HG03196 (cell line): ENCODE measurements around the gene SMAGP.
"Not testable (repeated sequence)": the region's sequence is repeated elsewhere in the genome, so short reads cannot be mapped to it uniquely, and the experiment has no call there.

Source experiments
- ATAC-seq: cut with Tn5 transposase; IDR thresholded peaks from one replicate; pipeline ENCODE4 v1.9.1; 2021; ENCODE audit not compliant: unreplicated experiment

SMAGP gene, protein sequence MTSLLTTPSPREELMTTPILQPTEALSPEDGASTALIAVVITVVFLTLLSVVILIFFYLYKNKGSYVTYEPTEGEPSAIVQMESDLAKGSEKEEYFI

DNA sequence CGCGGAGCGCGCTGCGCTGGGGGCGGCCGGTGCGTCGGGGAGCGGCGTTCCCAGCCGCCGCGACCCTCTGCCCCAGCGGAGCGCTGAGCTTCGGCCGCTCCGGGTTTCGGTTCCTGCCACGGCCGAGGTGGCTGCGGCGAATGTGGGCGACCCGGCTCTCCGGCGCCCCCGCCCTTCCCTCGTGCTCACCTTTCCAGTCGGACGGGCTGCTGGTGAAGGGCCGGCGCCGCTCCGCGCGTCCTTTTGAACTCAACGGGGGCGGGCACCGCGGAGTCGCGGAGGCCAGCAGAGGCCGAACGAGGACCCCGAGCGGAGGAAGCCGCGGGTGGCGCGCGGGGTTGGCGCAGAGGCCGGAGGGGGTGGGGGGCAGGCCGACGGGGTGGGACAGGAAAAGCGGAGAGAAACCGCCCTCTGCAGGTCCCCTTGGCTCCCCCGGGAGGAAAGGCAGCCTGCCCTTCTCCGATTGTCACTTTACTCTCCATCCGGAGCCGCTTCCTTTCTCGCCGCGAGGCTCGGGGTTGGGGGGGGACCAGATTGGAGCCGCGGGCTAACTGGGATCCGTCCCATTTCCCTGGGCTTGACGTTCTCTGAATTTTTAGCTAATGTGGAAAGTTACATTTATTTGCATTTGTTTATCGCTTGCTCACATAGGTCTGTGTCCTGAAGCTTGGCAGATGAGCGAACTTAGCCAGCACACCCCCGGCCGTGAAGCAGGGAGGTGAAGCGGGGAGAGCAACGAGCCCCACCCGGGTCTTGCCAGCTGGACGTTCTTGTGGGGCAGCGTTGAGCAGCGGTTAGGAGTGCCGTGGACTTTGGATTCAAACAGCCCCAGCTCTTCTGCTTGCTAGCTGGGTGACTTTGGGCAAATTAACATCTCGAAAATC lies at the start of gene SMAGP:
Gene SMAGP, minus strand, starts transcription at position 349 of the 884 bp plus-strand sequence. CDS start 1,137 bp downstream, outside the sequence.
- no peak for ATAC-seq

DNA sequence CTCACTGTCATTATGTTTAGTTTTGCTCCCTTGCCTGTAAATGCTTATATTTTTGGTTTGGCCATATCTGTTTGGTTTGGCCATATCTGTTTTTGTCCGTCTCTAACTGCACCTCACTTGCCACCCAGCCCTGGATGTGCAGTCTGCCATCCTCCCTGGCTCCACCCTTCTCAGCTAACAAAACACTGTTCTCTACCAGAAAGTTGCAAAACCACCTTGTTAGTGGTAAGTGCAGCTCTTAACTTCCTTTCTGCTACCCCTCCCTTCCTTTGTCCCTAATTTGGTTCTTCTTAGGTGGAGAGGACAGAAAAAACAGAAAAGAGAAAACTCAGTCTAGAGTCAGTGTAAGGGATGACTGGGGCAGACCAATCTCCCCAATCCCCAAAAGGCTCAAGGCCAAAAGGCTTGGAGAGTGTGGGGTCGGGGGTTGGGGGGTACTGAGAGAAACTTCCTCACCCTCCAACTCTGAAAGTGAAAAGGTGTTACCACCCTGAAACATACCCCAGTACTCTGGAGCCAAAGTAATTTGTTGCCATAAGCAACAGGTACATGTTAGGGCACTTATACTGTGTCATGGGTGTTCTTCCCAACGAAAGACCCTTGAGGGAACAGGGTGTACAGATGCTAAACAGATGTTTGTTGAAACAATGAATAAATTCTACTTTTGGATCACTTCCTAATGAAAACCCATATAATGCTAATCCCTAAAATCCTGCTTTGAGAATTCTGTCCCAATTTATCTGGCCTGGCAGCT lies 48.8 kb upstream of the SMAGP start:
- ATAC-seq = no peak

DNA sequence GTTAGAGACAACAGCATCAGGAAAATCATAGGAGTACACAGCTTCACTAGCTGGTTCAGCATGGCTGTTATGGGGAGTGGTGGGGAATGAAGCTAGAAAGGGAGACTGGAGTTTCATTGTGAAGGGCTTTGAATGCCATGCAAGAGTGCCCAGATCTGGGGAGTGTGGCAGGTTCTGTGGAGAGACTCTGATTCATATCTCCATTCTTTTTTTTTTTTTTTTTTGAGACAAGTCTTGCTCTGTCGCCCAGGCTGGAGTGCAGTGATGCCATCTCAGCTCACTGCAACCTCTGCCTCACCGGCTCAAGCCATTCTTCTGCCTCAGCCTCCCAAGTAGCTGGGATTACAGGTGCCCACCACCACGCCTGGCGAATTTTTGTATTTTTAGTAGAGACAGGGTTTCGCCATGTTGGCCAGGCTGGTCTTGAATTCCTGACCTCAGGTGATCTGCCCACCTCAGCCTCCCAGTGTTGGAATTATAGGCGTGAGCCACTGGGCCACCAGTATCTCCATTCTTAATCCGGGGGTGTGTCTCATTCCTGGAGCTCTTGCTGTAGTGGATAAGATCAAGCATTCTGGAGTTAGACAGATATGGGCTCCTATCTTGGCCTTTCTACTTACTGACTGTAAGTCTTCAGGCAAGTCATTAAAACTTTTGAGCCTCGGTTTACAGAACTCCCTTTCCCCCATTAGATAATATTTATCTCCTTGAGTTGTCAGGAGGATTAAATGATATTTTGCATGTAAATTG lies 48.0 kb upstream of the SMAGP start:
- ATAC-seq = not testable (repeated sequence)

DNA sequence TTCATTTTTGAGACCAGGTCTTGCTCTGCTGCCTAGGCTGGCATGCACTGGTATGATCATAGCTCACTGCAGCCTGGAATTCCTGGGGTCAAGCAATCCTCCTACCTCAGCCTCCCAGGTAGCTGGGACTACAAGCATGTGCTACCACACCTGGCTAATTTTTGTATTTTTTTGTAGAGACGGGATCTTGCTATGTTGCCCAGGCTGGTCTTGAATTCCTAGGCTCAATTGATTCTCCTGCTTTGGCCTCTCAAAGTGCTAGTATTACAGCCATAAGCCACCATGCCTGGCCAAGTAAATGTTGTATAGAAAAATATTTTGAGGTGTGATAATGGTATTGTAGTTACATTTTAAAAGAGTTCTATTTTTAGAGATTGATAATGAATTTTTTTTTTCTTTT lies 41.2 kb upstream of the SMAGP start:
- no peak for ATAC-seq

DNA sequence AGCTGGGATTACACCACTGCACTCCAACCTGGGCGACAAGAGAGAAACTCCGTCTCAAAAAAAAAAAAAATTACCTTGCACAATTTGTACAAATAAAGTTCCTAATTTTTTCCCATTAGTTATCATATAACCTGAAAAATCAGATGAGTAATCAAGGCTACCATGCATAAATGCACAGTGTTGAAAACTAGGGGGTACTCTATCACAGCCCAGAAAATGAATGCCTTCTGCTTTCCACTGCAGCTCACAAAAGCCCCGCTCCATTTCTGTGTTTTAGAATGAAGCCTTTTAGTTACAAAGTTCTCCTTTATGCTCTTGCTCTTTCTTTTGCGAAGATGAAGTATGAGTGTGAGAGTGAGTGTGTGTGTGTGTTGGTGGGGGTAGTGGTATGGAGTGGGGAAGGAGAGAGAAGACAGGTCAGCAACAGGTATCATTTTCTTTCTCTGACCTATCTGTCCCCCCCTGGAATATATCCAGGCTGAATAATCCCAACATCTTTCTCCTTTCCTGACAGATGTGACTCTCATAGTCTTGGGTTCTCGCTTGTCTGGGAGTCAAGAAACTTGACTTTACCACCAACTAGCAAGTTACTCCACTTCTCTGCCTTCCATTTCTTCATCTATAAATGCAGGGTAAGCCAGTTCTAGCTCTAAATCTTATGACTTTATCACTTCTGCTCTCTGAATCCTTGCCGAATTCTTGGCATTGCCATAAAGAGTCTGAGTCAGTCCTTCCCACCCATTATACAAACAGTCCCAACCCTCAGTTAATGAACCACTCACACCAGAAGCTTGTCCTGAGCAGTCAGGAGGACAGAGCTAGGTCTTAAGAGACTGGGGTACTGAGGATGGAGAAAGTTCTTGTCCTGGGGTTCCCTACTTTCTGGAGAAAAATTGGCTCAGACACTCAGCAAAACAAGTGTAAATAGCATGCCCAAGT lies 37.7 kb upstream of the SMAGP start:
- no peak for ATAC-seq

DNA sequence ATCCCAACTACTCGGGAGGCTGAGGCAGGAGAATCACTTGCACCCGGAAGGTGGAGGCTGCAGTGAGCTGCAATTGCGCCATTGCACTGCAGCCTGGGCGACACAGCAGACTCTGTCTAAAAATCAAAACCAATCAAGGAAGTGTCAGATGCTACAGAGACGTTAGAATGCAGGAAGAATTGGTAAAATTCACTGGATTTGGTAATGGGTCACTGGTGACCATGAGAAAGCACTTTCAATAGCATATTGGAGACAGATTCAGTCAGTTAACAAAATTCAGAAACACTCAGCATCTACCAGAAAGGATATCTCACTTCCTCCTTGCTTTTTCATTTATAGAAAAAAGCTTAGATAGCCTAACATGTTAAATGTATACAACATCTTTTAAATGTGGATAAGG lies 36.3 kb upstream of the SMAGP start:
- no peak for ATAC-seq

DNA sequence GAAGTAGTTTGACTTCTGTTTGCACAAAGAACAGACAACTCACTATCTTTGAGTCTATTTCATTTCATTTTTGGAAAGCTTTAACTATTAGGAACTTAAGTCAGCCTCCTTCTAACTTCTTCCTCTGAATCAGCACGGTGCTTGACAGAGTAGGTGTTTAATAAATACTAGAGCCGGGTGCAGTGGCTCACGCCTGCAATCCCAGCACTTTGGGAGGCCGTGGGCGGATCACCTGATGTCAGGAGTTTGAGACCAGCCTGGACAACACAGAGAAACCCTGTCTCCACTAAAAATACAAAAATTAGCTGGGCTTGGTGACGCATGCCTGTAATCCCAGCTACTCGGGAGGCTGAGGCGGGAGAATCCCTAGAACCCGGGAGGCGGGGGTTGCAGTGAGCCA lies 30.6 kb upstream of the SMAGP start:
- not testable (repeated sequence) for ATAC-seq

DNA sequence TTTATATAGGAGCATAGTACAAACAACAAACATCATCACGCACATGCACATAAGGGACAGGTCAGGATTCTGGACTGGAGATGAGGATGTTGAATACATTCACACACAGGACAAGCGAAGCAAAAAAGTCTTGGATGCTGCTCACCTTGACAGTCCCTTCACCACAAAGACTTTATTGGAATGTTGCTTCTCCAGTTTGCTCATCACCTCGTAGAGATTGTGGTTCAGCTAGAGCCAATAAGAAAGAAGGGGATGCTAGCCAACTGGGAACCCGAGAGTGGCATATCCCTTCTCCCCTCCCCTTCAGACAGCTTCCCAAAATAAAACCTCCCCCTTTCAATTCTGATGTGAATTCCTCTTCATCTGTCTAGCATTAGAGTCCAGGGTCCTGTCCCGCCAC lies 25.4 kb upstream of the SMAGP start:
- ATAC-seq = no peak

DNA sequence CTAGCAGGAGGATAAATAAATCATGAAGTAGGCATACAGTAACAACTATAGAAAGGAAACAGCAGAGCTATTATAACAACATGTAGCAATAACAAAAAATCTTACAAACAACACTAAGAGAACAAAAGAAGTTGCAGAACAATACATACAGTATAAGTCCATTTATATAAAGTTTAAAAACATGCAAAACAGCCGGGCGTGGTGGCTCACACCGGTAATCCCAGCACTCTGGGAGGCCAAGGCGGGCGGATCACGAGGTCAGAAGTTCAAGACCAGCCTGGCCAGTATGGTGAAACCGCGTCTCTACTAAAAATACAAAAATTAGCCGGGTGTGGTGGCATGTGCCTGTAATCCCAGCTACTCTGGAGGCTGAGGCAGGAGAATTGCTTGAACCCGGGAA lies 23.9 kb upstream of the SMAGP start:
- ATAC-seq = not testable (repeated sequence)

DNA sequence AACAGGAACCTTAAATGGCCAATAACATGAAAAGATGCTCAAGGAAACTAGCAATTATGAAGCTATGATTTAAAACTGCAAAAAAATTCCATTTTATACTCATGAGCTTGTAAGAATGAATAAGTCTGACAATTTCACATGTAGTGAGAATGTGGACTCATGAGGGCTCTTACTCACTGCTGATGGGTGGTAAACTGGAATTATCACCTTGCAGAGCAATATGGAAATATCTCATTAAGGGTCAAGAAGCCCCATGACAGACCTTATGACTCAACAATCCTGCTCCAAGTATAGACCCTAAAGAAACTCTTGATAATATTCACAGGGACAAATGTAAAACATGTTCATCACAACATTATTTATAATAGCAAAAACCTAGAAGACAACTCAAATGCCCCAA lies 23.5 kb upstream of the SMAGP start:
- no peak for ATAC-seq

DNA sequence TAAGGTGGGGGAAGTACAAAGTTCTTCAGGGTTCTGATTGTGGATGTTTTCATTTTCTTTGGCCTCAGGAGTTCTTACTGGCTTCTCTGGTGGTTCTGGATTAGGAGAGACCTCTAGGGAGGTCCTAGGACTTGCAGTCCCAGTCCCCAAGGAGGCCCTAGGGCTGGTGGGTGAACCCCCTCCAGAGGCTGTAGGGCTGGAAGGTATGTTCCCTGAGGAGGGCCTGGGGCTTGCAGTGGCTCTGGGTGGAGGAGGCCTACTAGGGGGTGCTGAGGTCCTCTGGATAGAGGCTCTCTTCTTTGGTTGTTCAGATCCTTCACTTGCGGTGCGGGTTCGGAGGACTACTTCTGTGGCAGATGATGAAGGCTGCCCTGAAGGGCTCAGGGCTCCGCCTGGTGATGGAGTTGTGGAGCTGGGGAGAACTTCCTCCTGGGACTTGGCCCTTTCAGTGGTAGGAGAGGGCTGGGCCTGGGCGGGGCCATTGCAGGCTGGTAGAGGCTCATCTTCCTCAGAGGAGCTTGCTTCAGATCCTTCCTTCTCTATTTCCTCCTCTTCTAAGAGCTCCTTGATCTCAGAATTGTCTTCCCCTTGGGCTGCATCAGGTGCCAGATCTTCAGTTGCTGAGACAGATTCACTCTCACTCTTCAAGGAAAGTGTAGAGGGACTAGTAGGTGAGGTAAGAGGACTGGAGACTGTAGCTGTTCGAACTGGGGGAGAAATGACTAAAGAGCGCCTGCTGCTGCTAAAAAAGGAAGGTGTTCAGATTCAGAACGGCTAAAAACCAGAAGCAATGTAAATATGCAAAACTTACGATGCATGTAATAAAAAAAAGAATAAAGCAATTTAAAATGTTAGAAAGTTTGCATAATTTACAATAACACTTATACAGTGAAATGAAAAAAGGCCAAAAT lies 21.6 kb upstream of the SMAGP start:
- ATAC-seq = not testable (repeated sequence)

DNA sequence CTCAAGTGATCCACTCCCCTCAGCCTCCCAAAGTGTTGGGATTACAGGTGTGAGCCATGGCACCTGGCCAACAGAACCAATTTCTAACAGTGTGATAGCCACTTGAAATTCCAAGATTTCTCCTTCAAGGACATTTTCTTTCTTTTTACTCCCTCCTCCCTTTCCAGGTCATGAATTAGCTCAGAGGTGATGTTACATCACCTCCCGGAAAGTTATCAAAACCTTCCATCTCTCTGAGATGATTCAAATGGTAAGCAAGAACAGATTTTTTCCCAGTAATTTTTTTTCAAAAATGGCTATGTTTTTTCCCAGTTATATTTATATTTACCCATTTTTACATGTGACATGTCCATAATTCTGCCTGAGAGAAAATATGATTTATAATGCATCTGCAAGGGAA lies 15.6 kb upstream of the SMAGP start:
- no peak for ATAC-seq

DNA sequence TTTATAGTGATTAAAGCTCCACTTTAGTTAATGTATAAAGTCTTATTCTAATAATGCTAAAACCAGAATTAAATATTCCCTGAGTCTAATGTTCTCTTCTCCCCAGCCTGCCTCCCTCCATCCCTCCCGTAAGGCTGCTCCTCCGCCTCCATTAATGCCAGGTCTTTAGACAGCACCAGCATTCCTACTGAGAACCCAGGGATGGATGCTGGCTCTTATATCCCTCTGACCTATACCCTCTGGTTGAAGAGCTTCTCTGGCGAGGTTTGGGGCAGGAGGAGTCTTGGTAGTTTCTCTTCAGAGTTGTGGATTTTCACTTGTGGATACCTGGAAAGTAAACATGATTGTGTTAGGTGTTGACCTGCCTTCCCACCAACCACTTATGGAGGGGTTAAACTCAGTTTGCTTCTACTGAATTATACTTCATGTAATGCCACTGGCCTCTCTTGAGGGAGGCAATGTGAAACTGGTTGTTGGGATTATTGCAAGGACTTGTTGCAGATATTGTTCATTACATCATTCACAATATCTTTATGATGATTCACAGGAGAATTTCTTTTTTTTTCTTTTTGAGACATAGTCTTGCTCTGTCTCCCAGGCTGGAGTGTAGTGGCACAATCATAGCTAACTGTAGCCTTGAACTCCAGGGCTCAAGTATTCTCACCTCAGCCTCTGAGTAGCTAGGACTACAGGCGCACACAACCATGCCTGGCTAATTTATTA lies 11.1 kb upstream of the SMAGP start:
- no peak for ATAC-seq

DNA sequence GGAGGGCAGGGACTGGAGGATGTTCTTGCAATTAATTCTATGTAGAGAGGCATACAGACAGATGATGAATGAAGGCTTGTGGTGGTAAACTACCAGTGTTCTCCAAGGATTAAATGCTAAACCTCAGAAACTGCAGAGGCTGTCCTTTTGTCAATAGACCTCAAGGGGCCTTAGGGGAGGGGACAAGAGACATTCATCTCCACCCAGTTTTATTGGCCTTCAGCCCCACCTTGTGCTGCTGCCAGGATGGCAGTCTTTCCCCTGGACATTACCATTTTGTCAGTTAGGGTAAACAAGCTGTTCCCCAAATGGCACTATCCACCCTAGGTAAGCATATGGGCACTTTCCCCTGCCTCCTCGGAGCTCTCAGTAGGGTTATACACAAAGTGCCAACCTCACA lies 4.9 kb upstream of the SMAGP start:
- no peak for ATAC-seq

DNA sequence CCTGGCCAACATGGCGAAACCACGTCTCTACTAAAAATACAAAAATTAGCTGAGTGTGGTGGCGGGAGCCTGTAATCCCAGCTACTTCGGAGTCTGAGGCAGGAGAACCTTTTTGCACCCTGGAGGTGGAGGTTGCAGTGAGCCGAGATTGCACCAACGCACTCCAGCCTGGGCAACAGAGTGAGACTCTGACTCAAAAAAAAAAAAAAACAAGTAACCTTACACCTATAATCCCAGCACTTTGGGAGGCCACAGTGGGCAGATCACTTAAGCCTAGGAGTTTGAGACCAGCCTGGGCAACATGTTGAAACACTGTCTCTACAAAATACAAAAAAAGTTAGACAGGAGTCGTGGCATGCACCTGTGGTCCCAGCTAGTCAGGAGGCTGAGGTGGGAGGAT lies 2.6 kb upstream of the SMAGP start:
- ATAC-seq = not testable (repeated sequence)

DNA sequence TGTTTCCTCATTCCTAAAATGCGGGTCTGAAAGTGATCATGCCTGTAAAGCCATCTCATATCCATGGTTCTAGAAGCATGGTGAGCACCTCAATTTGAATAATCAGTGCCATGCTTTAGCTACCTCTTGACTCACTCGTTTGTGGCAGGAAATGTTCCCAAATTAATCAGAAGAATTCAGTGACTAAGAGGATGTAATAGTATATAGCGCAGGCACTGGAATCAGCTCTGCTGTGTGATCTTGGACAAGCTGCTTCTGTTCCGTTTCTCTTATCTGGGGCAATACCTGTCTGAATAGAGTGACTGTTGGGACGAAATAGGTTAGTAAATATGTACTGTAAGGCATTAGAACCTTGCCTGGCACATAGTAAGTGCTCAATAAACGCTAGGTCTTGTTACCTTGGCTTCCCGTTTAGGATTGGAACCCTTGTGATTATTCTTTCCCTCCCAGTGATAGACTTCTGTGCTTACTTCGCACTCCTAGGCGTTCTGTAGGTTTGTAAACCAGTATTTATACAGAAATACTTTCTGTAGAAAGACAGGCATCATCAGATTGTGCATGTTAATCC lies 820 bp upstream of the SMAGP start:
- ATAC-seq = no peak

DNA sequence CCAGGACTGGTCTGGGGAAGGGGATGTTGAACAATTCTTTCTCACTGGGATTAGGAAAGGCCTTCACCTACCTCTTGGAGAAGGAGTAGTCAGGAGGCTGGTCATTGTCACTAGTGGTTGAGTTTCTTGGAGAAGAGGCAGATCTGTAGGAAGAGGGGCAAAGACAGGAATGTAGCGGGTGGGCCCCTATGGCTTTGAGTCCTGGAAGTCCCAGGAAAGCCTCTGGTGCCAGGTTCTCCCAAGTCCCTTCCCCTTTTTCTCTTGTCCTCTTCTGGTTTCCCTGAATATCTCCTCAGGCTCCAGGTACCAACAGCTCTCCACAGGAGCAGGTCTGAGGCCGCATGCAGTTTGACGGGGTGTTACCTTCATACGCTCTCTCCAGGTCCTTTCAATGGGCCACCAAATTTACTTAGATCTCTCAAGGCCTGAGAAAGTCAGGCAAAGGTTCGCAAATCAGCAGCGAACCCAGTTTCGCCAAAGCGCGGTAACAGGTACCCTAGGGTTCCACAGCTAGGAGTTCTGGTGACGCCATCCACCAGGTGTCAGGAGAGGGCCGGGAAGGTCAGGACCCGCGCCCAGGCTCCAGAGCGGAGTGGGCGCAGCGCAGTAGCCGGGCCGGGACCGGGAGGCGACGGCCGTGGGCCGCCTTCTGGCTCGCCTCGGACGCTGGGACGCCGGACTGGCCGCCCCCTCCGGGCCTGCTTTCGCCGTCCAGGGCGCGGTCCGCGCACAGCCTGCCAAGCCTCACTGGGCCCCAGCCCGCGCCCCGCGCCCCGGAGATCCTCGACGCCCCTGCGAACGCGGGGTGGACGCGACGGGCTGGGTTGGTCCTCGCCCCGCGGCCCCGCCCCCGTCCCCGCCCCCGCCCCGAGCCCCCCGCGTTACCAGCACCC lies 795 bp downstream of the SMAGP start:
- ATAC-seq = no peak
